ENCODE results near the gene MAPKBP1. TPM values are rescaled to one million over a fixed set of nuclear protein-coding genes. Genes with fewer than 3 reads are reported as not detected.

MAPKBP1 gene
- total and polyA plus RNA-seq, 2 of the 8 experiments (the other 6 are each of a cell fraction or from before 2014, with no cell fraction given), result 4.3 to 11.3 TPM

GRCh38 chr15:41795996-41796856 is 21.9 kb downstream of the MAPKBP1 start:
- no peak overlapping the region; the same call in 1 of the 2 replicates for H3K27ac ChIP-seq (ENCODE audit: low read depth, low read length)

More at GRCh38 chr15:41795996-41796856, 21.9 kb downstream of the MAPKBP1 start:
- H3K23me2 ChIP-seq (ENCODE audit: low read depth, low read length), result no peaks in the 10 kb centered on the region
- no peak overlapping the region for H3K4me2 ChIP-seq (ENCODE audit: insufficient read depth in 1 of 2, low read depth in 2 of 2, low read length in 2 of 2)
- H3K4me3 ChIP-seq (ENCODE audit: extremely low read depth in 1 of 4, insufficient read depth in 2 of 4, low read depth in 3 of 4, low read length in 4 of 4), result no peak overlapping the region
- no peak overlapping the region for H2BK120ac ChIP-seq (replicated peaks; ENCODE audit: low read depth, low read length)
- peaks cover 0 to 2% of the 10 kb centered on the region in 2 experiments for H4K20me1 ChIP-seq (replicated peaks in 1 of 2; ENCODE audit: control insufficient read depth in 1 of 2, insufficient read depth in 2 of 2, low read length in 2 of 2)
- no peaks in the 10 kb centered on the region for H3K79me1 ChIP-seq (ENCODE audit: low read depth, low read length)
- no peak overlapping the region for H2BK20ac ChIP-seq (ENCODE audit: low read length)
- TF ChIP-seq MAFK (IDR thresholded peaks at IDR 0.05; ENCODE audit: low read depth, low read length) (peak; percentile 65), TCF12 (IDR thresholded peaks at IDR 0.05; ENCODE audit: low read depth, low read length) (no peak), BCL11A (IDR thresholded peaks at IDR 0.05; ENCODE audit: low read depth in 2 of 2, low read length in 2 of 2) (no peak)
- H4K91ac ChIP-seq (replicated peaks; ENCODE audit: insufficient read length, low read length), result no peak overlapping the region
- no peaks in the 10 kb centered on the region for H3K36me3 ChIP-seq (ENCODE audit: control insufficient read depth in 2 of 4, insufficient read depth in 4 of 4, low read length in 3 of 4)
- no peak overlapping the region for H3K14ac ChIP-seq (ENCODE audit: insufficient read length)
- WGBS, 2 experiments (ENCODE audit: extremely low coverage in 1 of 2, insufficient coverage in 1 of 2, insufficient read length in 1 of 2, insufficient replicate concordance in 2 of 2, low coverage in 1 of 2, low lambda C conversion rate in 2 of 2, missing lambda C conversion rate in 1 of 2), result 91% methylated on average over 10 of the region's 10 CpGs; no CpG with 5 or more reads in 1 of the 2 experiments
- DNase-seq (ENCODE audit: low read depth in 1 of 2, low spot score in 2 of 2) (no peak), FAIRE-seq (no peak)
- CTCF ChIA-PET (ENCODE audit: partially characterized antibody), result interaction anchor here (0.6 to 2.4 kb wide), 4 partner anchors 12 to 889 kb away, joined by 3 to 20 read pairs (median 3); partner anchors contain the start of gene MAPKBP1
- no peak overlapping the region for H2AFZ ChIP-seq (ENCODE audit: low read length)
- no peak overlapping the region for H2BK12ac ChIP-seq (ENCODE audit: low read depth, low read length)
- H3K56ac ChIP-seq (replicated peaks; ENCODE audit: insufficient read length, low read depth, low read length), result no peak overlapping the region
- no peak overlapping the region for H2AK5ac ChIP-seq (ENCODE audit: low read depth, low read length)
- no peaks in the 10 kb centered on the region for H3K27me3 ChIP-seq (replicated peaks in 1 of 4; ENCODE audit: control insufficient read depth in 3 of 4, extremely low read depth in 1 of 4, insufficient read depth in 3 of 4, low read length in 3 of 4)
- H2BK15ac ChIP-seq (ENCODE audit: low read length), result 0 out of 2 replicates have a peak overlapping the region, but pooled peaks have one; percentile 29
- no peaks in the 10 kb centered on the region; a peak in 1 of 4 replicates for H3K79me2 ChIP-seq (ENCODE audit: control insufficient read depth in 1 of 2, insufficient read depth in 2 of 2, low read length in 2 of 2)
- H3K4ac ChIP-seq (replicated peaks; ENCODE audit: insufficient read length, low read depth, low read length), result no peak overlapping the region
- no peak overlapping the region for H2BK5ac ChIP-seq (ENCODE audit: low read depth, low read length)
- no peak overlapping the region for H4K5ac ChIP-seq (ENCODE audit: insufficient read length, low read depth, low read length)
- H3K18ac ChIP-seq (ENCODE audit: extremely low read depth, low read length), result no peak overlapping the region
- H3K4me1 ChIP-seq (replicated peaks in 1 of 4; ENCODE audit: control insufficient read depth in 3 of 4, insufficient read depth in 4 of 4, low read length in 3 of 4), result peaks cover 0 to 3% (median 2%) of the 10 kb centered on the region in 4 experiments; a peak in 4 of 7 replicates
- H3K23ac ChIP-seq (ENCODE audit: insufficient read length), result no peak overlapping the region
- POLR2A ChIA-PET (ENCODE audit: partially characterized antibody), result interaction anchor here (1.4 kb wide), 1 partner anchor 22 kb away, joined by 4 read pairs; the partner anchor contains the start of gene MAPKBP1
- H3K9me3 ChIP-seq (ENCODE audit: insufficient read depth in 2 of 2, low read depth in 1 of 2, low read length in 1 of 2), result no peaks in the 10 kb centered on the region
- no peak overlapping the region for H4K8ac ChIP-seq (ENCODE audit: extremely low read depth, insufficient read depth, low read length)
- H3K9ac ChIP-seq (replicated peaks in 1 of 4; ENCODE audit: extremely low read depth in 1 of 4, low read depth in 3 of 4, low read length in 3 of 4), result no peak overlapping the region

All from H1 (cell line).